ENCODE measurements around the gene DRC7. TPM values are rescaled to one million over a fixed set of nuclear protein-coding genes. Genes with fewer than 3 reads are reported as not detected.

The DRC7 gene
- total RNA-seq, 1 experiment from 2014 or later, result 0.72 TPM

- no peak overlapping the region for H2BK15ac ChIP-seq (ENCODE audit: low read depth, low read length)
- no peak overlapping the region for H4K8ac ChIP-seq (replicated peaks; ENCODE audit: insufficient read length, low read depth, low read length)
- peaks cover 11 to 18% of the 10 kb centered on the region in 2 experiments for H3K4me1 Mint-ChIP-seq
- peaks cover 4 to 9% (median 8%) of the 10 kb centered on the region in 3 experiments; a peak in 5 of 7 replicates for H3K36me3 Mint-ChIP-seq (ENCODE audit: insufficient read depth in 1 of 3, low read depth in 3 of 3)
- no peak overlapping the region for H3K18ac ChIP-seq (ENCODE audit: insufficient read length, low read depth, low read length)
- no peak overlapping the region for H3K9ac ChIP-seq (ENCODE audit: extremely low read depth, insufficient read length, low read length)
- H3K27ac ChIP-seq (ENCODE audit: insufficient read length, low read depth, low read length), result no peak overlapping the region
- no peak overlapping the region for H2BK20ac ChIP-seq (ENCODE audit: low read depth, low read length, poor library complexity, severe bottlenecking)
- peaks cover 11% of the 10 kb centered on the region for H3K23me2 ChIP-seq (ENCODE audit: insufficient read length, low read depth, low read length, poor library complexity, severe bottlenecking)
- H3K9me3 Mint-ChIP-seq, result no peaks in the 10 kb centered on the region
- H2AK5ac ChIP-seq (ENCODE audit: insufficient read length, low read length), result no peak overlapping the region
- H3K4me2 ChIP-seq (ENCODE audit: insufficient read depth, insufficient read length, low read length), result no peak overlapping the region
- no peaks in the 10 kb centered on the region for H3K4me1 ChIP-seq (ENCODE audit: insufficient read depth, low read length)
- no peaks in the 10 kb centered on the region for H3K9me3 ChIP-seq (ENCODE audit: control insufficient read depth, low read depth, low read length)
- H3K4ac ChIP-seq (ENCODE audit: low read depth, low read length), result no peak overlapping the region
- H4K5ac ChIP-seq (ENCODE audit: insufficient read length, low read depth, low read length), result no peak overlapping the region
- H3K79me2 ChIP-seq (ENCODE audit: insufficient read depth, low read length), result no peaks in the 10 kb centered on the region
- H4K91ac ChIP-seq (ENCODE audit: insufficient read length, low read depth, low read length), result no peak overlapping the region
- no peak overlapping the region for H3K23ac ChIP-seq (ENCODE audit: insufficient read length, low read depth, low read length)
- no peak for DNase-seq
- no peak overlapping the region for H3K56ac ChIP-seq (ENCODE audit: insufficient read length, low read depth, low read length)
- no peak overlapping the region for H2BK5ac ChIP-seq (ENCODE audit: insufficient read length, low read length)
- no CpG with 5 or more reads among the region's 7 CpGs for WGBS (ENCODE audit: extremely low coverage, insufficient read length, low lambda C conversion rate)
- H3K27me3 ChIP-seq (ENCODE audit: insufficient read depth, low read length), result no peaks in the 10 kb centered on the region
- no peak for TF ChIP-seq CTCF (conservative IDR thresholded peaks at IDR 0.05)
- no peak overlapping the region for H2BK12ac ChIP-seq (ENCODE audit: insufficient read length, low read depth, low read length)
- no peak overlapping the region for H3K14ac ChIP-seq (ENCODE audit: insufficient read depth, low read length)
- no peak overlapping the region for H2BK120ac ChIP-seq (ENCODE audit: low read depth, low read length, poor library complexity, severe bottlenecking)
- no peak overlapping the region for H3K4me3 Mint-ChIP-seq
- H3K27me3 Mint-ChIP-seq (ENCODE audit: low read depth), result no peaks in the 10 kb centered on the region
- H4K20me1 ChIP-seq (ENCODE audit: control insufficient read depth, insufficient read depth, insufficient read length), result peaks cover 3% of the 10 kb centered on the region
- H2AFZ ChIP-seq (ENCODE audit: low read length), result no peak overlapping the region
- H3K79me1 ChIP-seq (ENCODE audit: insufficient read depth, low read depth, low read length, poor library complexity, severe bottlenecking), result no peaks in the 10 kb centered on the region
- H3T11ph ChIP-seq (ENCODE audit: low read length), result no peak overlapping the region
- H3K27ac Mint-ChIP-seq, result no peak overlapping the region
Observed at GRCh38 chr16:57738844-57739243, 44.2 kb downstream of the DRC7 start.
